K562 (cell line): ENCODE results near the gene KIFC3. TPM values are rescaled to one million over a fixed set of nuclear protein-coding genes. Genes with fewer than 3 reads are reported as not detected.

ENCODE experiments used
- BMI1 ChIP-seq: fragments of 150-350 bp; IDR thresholded peaks from 2 replicates; pipeline ENCODE4 v1.6.1; 2014; ENCODE audit warnings: low read length
- E2F3 ChIP-seq: fragments of 250-450 bp; sonication (Bioruptor Pico); IDR thresholded peaks from 2 replicates; pipeline ENCODE4 v1.4.0; 2020; ENCODE audit warnings: mild to moderate bottlenecking
- ESRRB ChIP-seq: fragments of 250-450 bp; sonication (Bioruptor Pico); IDR thresholded peaks from 2 replicates; pipeline ENCODE4 v1.5.0; 2020; ENCODE audit warnings: mild to moderate bottlenecking, moderate library complexity, borderline replicate concordance
- ETS1 ChIP-seq: conservative IDR thresholded peaks from 2 replicates; pipeline ENCODE4 v1.6.1; 2011; ENCODE audit warnings: low read depth, mild to moderate bottlenecking, low read length; ENCODE audit not compliant: control insufficient read depth
- GABPB1 ChIP-seq: sonication (generic); formaldehyde crosslinking; IDR thresholded peaks from 2 replicates; pipeline ENCODE4 v1.8.0; 2022; ENCODE audit warnings: mild to moderate bottlenecking, missing genetic modification reagents
- HBP1 ChIP-seq: fragments of 450-650 bp; formaldehyde crosslinking; IDR thresholded peaks from 2 replicates; pipeline ENCODE4 v1.4.0; 2022; ENCODE audit warnings: missing genetic modification characterization
- HNRNPUL1 ChIP-seq: fragments of 200-400 bp; formaldehyde crosslinking; IDR thresholded peaks from 2 replicates; pipeline ENCODE4 v1.6.1; 2017; ENCODE audit warnings: low read length
- KLF16 ChIP-seq: IDR thresholded peaks from 2 replicates; pipeline ENCODE4 v1.6.1; 2016; ENCODE audit warnings: antibody characterized with exemption
- NCOA4 ChIP-seq: fragments of 450-650 bp; IDR thresholded peaks from 2 replicates; pipeline ENCODE4 v1.6.1; 2018; ENCODE audit warnings: mild to moderate bottlenecking; ENCODE audit not compliant: partially characterized antibody
- TCF7L2 ChIP-seq: fragments of 150-350 bp; IDR thresholded peaks from 2 replicates; pipeline ENCODE4 v1.6.1; 2016; ENCODE audit warnings: low read depth, mild to moderate bottlenecking, low read length, moderate library complexity
- ZBED1 ChIP-seq: IDR thresholded peaks from 2 replicates; pipeline ENCODE4 v1.6.1; 2014
- ZNF511 ChIP-seq: sonication (generic); formaldehyde crosslinking; IDR thresholded peaks from 2 replicates; pipeline ENCODE4 v1.8.0; 2022; ENCODE audit warnings: mild to moderate bottlenecking, missing genetic modification reagents
- ZNF695 ChIP-seq: fragments of 450-650 bp; formaldehyde crosslinking; IDR thresholded peaks from 2 replicates; pipeline ENCODE4 v1.4.0; 2020; ENCODE audit warnings: mild to moderate bottlenecking, moderate library complexity
- ZNF740 ChIP-seq, 3 experiments: fragments of 200-800 bp in 1 of 3; sonication (Bioruptor generic) in 1 of 3; sonication (generic) in 1 of 3; formaldehyde crosslinking in 1 of 3; IDR thresholded peaks; 2 replicates each; pipeline versions ENCODE4 v1.6.1 to v1.8.0; 2016 to 2022; ENCODE audit warnings: mild to moderate bottlenecking in 2 of 3, missing compliant biosample characterization in 2 of 3, missing genetic modification characterization in 2 of 3, missing genetic modification reagents in 1 of 3
- polyA plus RNA-seq, 8 experiments: library from polyadenylated mRNA; depleted of rRNA in 4 of 8; stranded (reverse) in 5 of 8; unstranded in 3 of 8; fragments of >200 nt; fragmentation: Nextera tagmentation in 2 of 8; fragmentation: Illumina TruSeq in 1 of 8; extraction: Ambion mirVana in 2 of 8; extraction: Trizol in 1 of 8; gene quantifications; 2 replicates each; pipeline versions ENCODE4 v1.2.1 to v1.2.3, GENCODE V29; 2011 to 2014; ENCODE audit warnings: inconsistent platforms in 1 of 8, missing spikeins in 1 of 8
- total RNA-seq, 7 experiments: library from RNA; depleted of rRNA in 6 of 7; stranded (reverse); fragments of >200 nt in 6 of 7; fragmentation: Illumina TruSeq in 2 of 7; extraction: Trizol in 2 of 7; gene quantifications; 2 replicates each; pipeline versions ENCODE4 v1.2.1 to v1.2.3, GENCODE V29; 2011 to 2021; ENCODE audit warnings: low replicate concordance in 1 of 7
- TF ChIP-seq, protein P1 (sequence below): IDR thresholded peaks from 3 replicates; pipeline ENCODE4 v1.6.1; 2011; ENCODE audit warnings: borderline replicate concordance, mild to moderate bottlenecking, moderate library complexity; ENCODE audit not compliant: insufficient read length; ENCODE audit errors: extremely low read depth
- TF ChIP-seq, protein P2 (sequence below), 3 experiments: IDR thresholded peaks in 2 of 3; conservative IDR thresholded peaks in 1 of 3; 2 replicates each; pipeline ENCODE4 v1.5.1; 2011 to 2012; ENCODE audit warnings: low read length in 3 of 3, mild to moderate bottlenecking in 3 of 3, control low read depth in 2 of 3, improper control_type of control experiment in 1 of 3, inconsistent platforms in 1 of 3, low read depth in 1 of 3, mixed read lengths in 1 of 3, moderate library complexity in 1 of 3; ENCODE audit not compliant: insufficient read depth in 2 of 3

Gene KIFC3
- total and polyA plus RNA-seq, 9 of the 15 experiments (the other 6 are each of a cell fraction or from before 2014, with no cell fraction given): 0.23 to 105 (median 26.2) TPM

DNA sequence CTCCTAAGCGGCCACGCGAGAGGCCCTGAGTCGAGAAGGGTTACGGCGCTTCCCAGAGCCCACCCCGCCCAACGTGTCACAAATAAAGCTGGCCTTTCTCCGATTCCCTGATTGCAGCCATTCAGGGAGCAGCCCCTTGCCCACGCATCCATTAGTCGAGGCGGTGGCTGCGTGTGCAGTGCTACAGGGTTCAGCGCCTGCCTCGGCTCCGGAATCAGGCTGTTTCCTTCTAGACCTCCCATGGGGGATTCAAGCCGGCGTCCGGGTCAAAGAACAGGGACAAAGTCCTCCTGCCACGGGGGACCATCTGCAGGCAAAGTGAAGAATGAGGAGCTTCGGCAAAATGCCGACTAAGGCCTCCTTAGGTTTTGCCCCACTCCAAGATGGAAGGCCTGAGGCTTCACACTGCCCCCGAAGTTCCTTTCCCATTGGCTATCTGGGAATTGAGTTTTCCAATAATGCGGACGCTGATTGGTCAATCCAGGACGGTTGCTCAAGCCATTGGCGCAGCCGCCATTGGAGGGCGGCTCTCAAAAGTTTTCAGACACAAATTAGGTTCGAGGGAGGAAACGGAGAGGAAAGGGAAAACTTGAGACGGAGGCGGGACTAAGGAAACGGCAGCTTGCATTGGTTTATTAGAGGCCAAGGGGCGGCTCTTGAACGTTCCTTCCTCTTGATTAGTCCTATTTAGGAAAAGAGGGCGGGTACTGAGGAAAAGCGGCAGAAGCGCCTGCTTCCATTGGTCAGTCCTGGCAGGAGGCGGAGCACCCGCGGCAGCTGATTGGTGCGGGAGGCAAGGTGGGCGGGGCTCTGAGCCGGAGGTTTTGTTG lies 67.2 kb downstream of the KIFC3 start (continued):
- TF ChIP-seq E2F3 (CRISPR knock-in tag) (no peak), GABPB1 (CRISPR knock-in tag) (no peak; the same call in none of the 2 replicates), ZBED1 (no peak), TCF7L2 (no peak), ZNF511 (CRISPR knock-in tag) (no peak), ESRRB (CRISPR knock-in tag) (no peak), BMI1 (no peak), HBP1 (CRISPR knock-in tag) (no peak), NCOA4 (no peak), ZNF740 (CRISPR knock-in tag; IDR thresholded peaks at IDR 0.05) (no peak), ZNF740 (tag; IDR thresholded peaks at IDR 0.05) (no peak), HNRNPUL1 (no peak), KLF16 (no peak), ETS1 (no peak; the same call in 1 of the 2 replicates), ZNF695 (CRISPR knock-in tag) (no peak)
- TF ChIP-seq, protein P1, sequence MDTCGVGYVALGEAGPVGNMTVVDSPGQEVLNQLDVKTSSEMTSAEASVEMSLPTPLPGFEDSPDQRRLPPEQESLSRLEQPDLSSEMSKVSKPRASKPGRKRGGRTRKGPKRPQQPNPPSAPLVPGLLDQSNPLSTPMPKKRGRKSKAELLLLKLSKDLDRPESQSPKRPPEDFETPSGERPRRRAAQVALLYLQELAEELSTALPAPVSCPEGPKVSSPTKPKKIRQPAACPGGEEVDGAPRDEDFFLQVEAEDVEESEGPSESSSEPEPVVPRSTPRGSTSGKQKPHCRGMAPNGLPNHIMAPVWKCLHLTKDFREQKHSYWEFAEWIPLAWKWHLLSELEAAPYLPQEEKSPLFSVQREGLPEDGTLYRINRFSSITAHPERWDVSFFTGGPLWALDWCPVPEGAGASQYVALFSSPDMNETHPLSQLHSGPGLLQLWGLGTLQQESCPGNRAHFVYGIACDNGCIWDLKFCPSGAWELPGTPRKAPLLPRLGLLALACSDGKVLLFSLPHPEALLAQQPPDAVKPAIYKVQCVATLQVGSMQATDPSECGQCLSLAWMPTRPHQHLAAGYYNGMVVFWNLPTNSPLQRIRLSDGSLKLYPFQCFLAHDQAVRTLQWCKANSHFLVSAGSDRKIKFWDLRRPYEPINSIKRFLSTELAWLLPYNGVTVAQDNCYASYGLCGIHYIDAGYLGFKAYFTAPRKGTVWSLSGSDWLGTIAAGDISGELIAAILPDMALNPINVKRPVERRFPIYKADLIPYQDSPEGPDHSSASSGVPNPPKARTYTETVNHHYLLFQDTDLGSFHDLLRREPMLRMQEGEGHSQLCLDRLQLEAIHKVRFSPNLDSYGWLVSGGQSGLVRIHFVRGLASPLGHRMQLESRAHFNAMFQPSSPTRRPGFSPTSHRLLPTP: no peak
- TF ChIP-seq, protein P2, sequence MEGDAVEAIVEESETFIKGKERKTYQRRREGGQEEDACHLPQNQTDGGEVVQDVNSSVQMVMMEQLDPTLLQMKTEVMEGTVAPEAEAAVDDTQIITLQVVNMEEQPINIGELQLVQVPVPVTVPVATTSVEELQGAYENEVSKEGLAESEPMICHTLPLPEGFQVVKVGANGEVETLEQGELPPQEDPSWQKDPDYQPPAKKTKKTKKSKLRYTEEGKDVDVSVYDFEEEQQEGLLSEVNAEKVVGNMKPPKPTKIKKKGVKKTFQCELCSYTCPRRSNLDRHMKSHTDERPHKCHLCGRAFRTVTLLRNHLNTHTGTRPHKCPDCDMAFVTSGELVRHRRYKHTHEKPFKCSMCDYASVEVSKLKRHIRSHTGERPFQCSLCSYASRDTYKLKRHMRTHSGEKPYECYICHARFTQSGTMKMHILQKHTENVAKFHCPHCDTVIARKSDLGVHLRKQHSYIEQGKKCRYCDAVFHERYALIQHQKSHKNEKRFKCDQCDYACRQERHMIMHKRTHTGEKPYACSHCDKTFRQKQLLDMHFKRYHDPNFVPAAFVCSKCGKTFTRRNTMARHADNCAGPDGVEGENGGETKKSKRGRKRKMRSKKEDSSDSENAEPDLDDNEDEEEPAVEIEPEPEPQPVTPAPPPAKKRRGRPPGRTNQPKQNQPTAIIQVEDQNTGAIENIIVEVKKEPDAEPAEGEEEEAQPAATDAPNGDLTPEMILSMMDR (IDR thresholded peaks at IDR 0.05 in 2 of 3, conservative IDR thresholded peaks at IDR 0.05 in 1 of 3; ENCODE audit: insufficient read depth in 2 of 3, low read depth in 1 of 3, low read length in 3 of 3): no peak
